IMR-90 (cell line): ENCODE data around the gene CYB5RL. TPM values are rescaled to one million over a fixed set of nuclear protein-coding genes. Genes with fewer than 3 reads are reported as not detected.

ENCODE experiments used
- ATAC-seq: fragments of 200-7000 bp; cut with Tn5 transposase; 2 replicates; pipeline ENCODE4 v1.9.1; 2020; ENCODE audit warnings: low read depth, mild to moderate bottlenecking, moderate library complexity
- BruUV-seq: library from RNA; stranded (reverse); fragments of 400-500 nt; replicated peaks from 2 replicates; lab custom pipeline; 2021; lab: Mats Ljungman, UMichigan
- CTCF ChIA-PET: fragments of 300-600 bp; formaldehyde crosslinking; extraction: SDS; loops from one replicate; lab custom pipeline; 2021; ENCODE audit warnings: antibody characterized with exemption; lab: Yijun Ruan, JAX
- POLR2A ChIA-PET: fragments of 300-600 bp; sonication (Branson Sonifier 250); formaldehyde crosslinking; loops from one replicate; lab custom pipeline; 2022; ENCODE audit warnings: antibody characterized with exemption; ENCODE audit not compliant: unreplicated experiment; lab: Charles Lee
- DNase-seq: peaks from one replicate; pipeline ENCODE4 v3.0.0; 2013
- H2AFZ ChIP-seq: replicated peaks from 2 replicates; pipeline ENCODE3; 2013; ENCODE audit warnings: low read length, mild to moderate bottlenecking; ENCODE audit not compliant: poor library complexity
- H2AK5ac ChIP-seq: 2 replicates; pipeline ENCODE4 v1.6.1; 2013; ENCODE audit warnings: low read depth, low read length, inconsistent platforms
- H2AK9ac ChIP-seq: replicated peaks from 2 replicates; pipeline ENCODE3; 2013; ENCODE audit warnings: mild to moderate bottlenecking, low read depth, low read length, moderate library complexity; ENCODE audit not compliant: poor library complexity
- H2BK120ac ChIP-seq: 2 replicates; pipeline ENCODE4 v1.6.1; 2013; ENCODE audit warnings: low read depth, low read length, inconsistent platforms
- H2BK15ac ChIP-seq: 3 replicates; pipeline ENCODE4 v1.6.1; 2013; ENCODE audit warnings: low read depth, low read length, inconsistent platforms
- H2BK20ac ChIP-seq: 2 replicates; pipeline ENCODE4 v1.6.1; 2013; ENCODE audit warnings: low read depth, mild to moderate bottlenecking, inconsistent platforms, low read length, moderate library complexity
- H2BK5ac ChIP-seq: 2 replicates; pipeline ENCODE4 v1.6.1; 2013; ENCODE audit warnings: mild to moderate bottlenecking, low read depth, low read length, inconsistent platforms; ENCODE audit not compliant: poor library complexity, severe bottlenecking
- H3K14ac ChIP-seq: replicated peaks from 2 replicates; pipeline ENCODE4 v1.6.1; 2013; ENCODE audit warnings: low read depth, low read length, inconsistent platforms
- H3K18ac ChIP-seq: 2 replicates; pipeline ENCODE4 v1.6.1; 2013; ENCODE audit warnings: low read depth, low read length, control low read depth
- H3K23ac ChIP-seq: 2 replicates; pipeline ENCODE4 v1.6.1; 2013; ENCODE audit warnings: low read depth, low read length, inconsistent platforms
- H3K27ac ChIP-seq: 2 replicates; pipeline ENCODE4 v1.5.1; 2013; ENCODE audit warnings: mild to moderate bottlenecking, control low read depth, low read length; ENCODE audit not compliant: insufficient read depth
- H3K27me3 ChIP-seq: 2 replicates; pipeline ENCODE4 v1.6.1; 2013; ENCODE audit warnings: low read length; ENCODE audit not compliant: control insufficient read depth, insufficient read depth
- H3K36me3 ChIP-seq: 2 replicates; pipeline ENCODE4 v1.6.1; 2013; ENCODE audit warnings: low read length, mixed read lengths; ENCODE audit not compliant: control insufficient read depth, insufficient read depth
- H3K4ac ChIP-seq: 2 replicates; pipeline ENCODE4 v1.6.1; 2013; ENCODE audit warnings: low read depth, low read length, inconsistent platforms
- H3K4me1 ChIP-seq: 2 replicates; pipeline ENCODE4 v1.6.1; 2013; ENCODE audit warnings: low read length, mixed read lengths; ENCODE audit not compliant: control insufficient read depth, insufficient read depth
- H3K4me2 ChIP-seq: 2 replicates; pipeline ENCODE4 v1.6.1; 2013; ENCODE audit warnings: low read depth, mild to moderate bottlenecking, control low read depth, low read length, moderate library complexity
- H3K4me3 ChIP-seq: 2 replicates; pipeline ENCODE4 v1.5.1; 2013; ENCODE audit warnings: low read depth, mild to moderate bottlenecking, control low read depth, low read length, moderate library complexity; ENCODE audit not compliant: insufficient read depth
- H3K56ac ChIP-seq: 2 replicates; pipeline ENCODE4 v1.6.1; 2013; ENCODE audit warnings: low read length, inconsistent platforms; ENCODE audit not compliant: insufficient read depth; ENCODE audit errors: extremely low read depth
- H3K79me1 ChIP-seq, 2 experiments: 2 replicates each; pipeline ENCODE4 v1.6.1; 2013; ENCODE audit warnings: low read length in 2 of 2, inconsistent platforms in 1 of 2, low read depth in 1 of 2
- H3K9ac ChIP-seq: 2 replicates; pipeline ENCODE4 v1.6.1; 2013; ENCODE audit warnings: low read depth, low read length, control low read depth
- H3K9me1 ChIP-seq: 2 replicates; pipeline ENCODE4 v1.6.1; 2013; ENCODE audit warnings: low read length, inconsistent platforms; ENCODE audit not compliant: insufficient read depth
- H3K9me3 ChIP-seq: 2 replicates; pipeline ENCODE4 v1.6.1; 2013; ENCODE audit warnings: low read length; ENCODE audit not compliant: control insufficient read depth, insufficient read depth
- H4K20me1 ChIP-seq: 2 replicates; pipeline ENCODE4 v1.6.1; 2013; ENCODE audit warnings: low read length, inconsistent platforms; ENCODE audit not compliant: insufficient read depth
- H4K5ac ChIP-seq: 2 replicates; pipeline ENCODE4 v1.6.1; 2013; ENCODE audit warnings: mild to moderate bottlenecking, low read depth, low read length, control low read depth
- H4K8ac ChIP-seq, 2 experiments: 2 replicates each; pipeline ENCODE4 v1.6.1; 2013; ENCODE audit warnings: low read depth in 2 of 2, low read length in 2 of 2, control low read depth in 1 of 2, inconsistent platforms in 1 of 2
- H4K91ac ChIP-seq: 2 replicates; pipeline ENCODE4 v1.6.1; 2013; ENCODE audit warnings: low read depth, low read length, inconsistent platforms; ENCODE audit not compliant: insufficient read depth
- BHLHE40 ChIP-seq: fragments of 150-350 bp; IDR thresholded peaks from 2 replicates; pipeline ENCODE4 v1.6.1; 2016; ENCODE audit warnings: mild to moderate bottlenecking, low read depth, low read length
- CEBPB ChIP-seq: IDR thresholded peaks from 2 replicates; pipeline ENCODE4 v1.6.1; 2012; ENCODE audit warnings: low read depth, low read length, improper control_type of control experiment
- CHD1 ChIP-seq: IDR thresholded peaks from 2 replicates; pipeline ENCODE4 v1.6.1; 2012; ENCODE audit warnings: low read depth, low read length, improper control_type of control experiment
- CTCF ChIP-seq: conservative IDR thresholded peaks from 2 replicates; pipeline ENCODE4 v1.5.1; 2012; ENCODE audit warnings: mild to moderate bottlenecking, low read depth, low read length, improper control_type of control experiment
- ELK1 ChIP-seq: fragments of 150-350 bp; IDR thresholded peaks from 2 replicates; pipeline ENCODE4 v1.6.1; 2016; ENCODE audit warnings: low read depth, mild to moderate bottlenecking, low read length, moderate library complexity, borderline replicate concordance
- FOS ChIP-seq: fragments of 150-350 bp; IDR thresholded peaks from 2 replicates; pipeline ENCODE4 v1.6.1; 2016; ENCODE audit warnings: low read depth, low read length
- MAFK ChIP-seq: IDR thresholded peaks from 2 replicates; pipeline ENCODE4 v1.6.1; 2012; ENCODE audit warnings: low read depth, low read length, improper control_type of control experiment
- MAZ ChIP-seq: IDR thresholded peaks from 2 replicates; pipeline ENCODE4 v1.6.1; 2012; ENCODE audit warnings: low read depth, mild to moderate bottlenecking, low read length, improper control_type of control experiment, moderate library complexity, borderline replicate concordance
- MXI1 ChIP-seq: IDR thresholded peaks from 2 replicates; pipeline ENCODE4 v1.6.1; 2012; ENCODE audit warnings: low read depth, mild to moderate bottlenecking, low read length, moderate library complexity, borderline replicate concordance
- NFE2L2 ChIP-seq: fragments of 150-350 bp; IDR thresholded peaks from 2 replicates; pipeline ENCODE4 v1.6.1; 2016; ENCODE audit warnings: low read depth, mild to moderate bottlenecking, low read length
- RAD21 ChIP-seq: IDR thresholded peaks from 2 replicates; pipeline ENCODE4 v1.6.1; 2012; ENCODE audit warnings: low read length, improper control_type of control experiment
- RCOR1 ChIP-seq: IDR thresholded peaks from 2 replicates; pipeline ENCODE4 v1.6.1; 2012; ENCODE audit warnings: mild to moderate bottlenecking, low read length, improper control_type of control experiment; ENCODE audit not compliant: insufficient replicate concordance
- RFX5 ChIP-seq: IDR thresholded peaks from 2 replicates; pipeline ENCODE4 v1.8.0; 2012; ENCODE audit warnings: low read depth, mild to moderate bottlenecking, low read length, moderate library complexity
- SMC3 ChIP-seq: fragments of 150-350 bp; IDR thresholded peaks from 2 replicates; pipeline ENCODE4 v1.6.1; 2016; ENCODE audit warnings: low read depth, mild to moderate bottlenecking, antibody characterized with exemption, low read length, moderate library complexity
- USF2 ChIP-seq: fragments of 150-350 bp; IDR thresholded peaks from 2 replicates; pipeline ENCODE4 v1.6.1; 2017; ENCODE audit warnings: mild to moderate bottlenecking, antibody characterized with exemption, low read length, low read depth
- WGBS, 2 experiments: methylation state at CpG; one replicate each; pipeline versions ENCODE4 v1.1.5 to v1.1.7; 2013; ENCODE audit warnings: missing lambda C conversion rate in 2 of 2; ENCODE audit not compliant: insufficient read length in 1 of 2; ENCODE audit errors: extremely low coverage in 2 of 2; 5-methylcytosine and 5-hydroxymethylcytosine counted together
- dilution Hi-C: fragments of 300-500 bp; cut with HindIII; formaldehyde crosslinking; loops from one replicate; pipeline ENCODE4 v1.14.3; 2018; ENCODE audit warnings: low sequenced_read_pairs; ENCODE audit not compliant: unreplicated experiment
- in situ Hi-C: fragments of 300-500 bp; cut with MboI; formaldehyde crosslinking; loops from 3 replicates; pipeline ENCODE4 v1.14.3; 2019; ENCODE audit warnings: low sequenced_read_pairs, inconsistent platforms, mixed read lengths
- intact Hi-C: fragments of 100-400 bp; cut with micrococcal nuclease; formaldehyde crosslinking; loops from 2 replicates; pipeline ENCODE4 v1.10.0; 2022
- polyA plus RNA-seq, 3 experiments: library from polyadenylated mRNA; depleted of rRNA; stranded (reverse); fragments of >200 nt; gene quantifications; 2 replicates each; pipeline ENCODE4 v1.2.3, GENCODE V29; 2012; ENCODE audit warnings: low replicate concordance in 1 of 3
- total RNA-seq: library from RNA; depleted of rRNA; stranded (reverse); fragments of >200 nt; gene quantifications from 2 replicates; pipeline ENCODE4 v1.2.3, GENCODE V29; 2012

The CYB5RL gene
- total and polyA plus RNA-seq, 2 of the 4 experiments (the other 2 are of a cell fraction) = 3.8 to 4.3 TPM

- Histone ChIP-seq H2AFZ (no peak overlapping the region), H2BK20ac (no peak overlapping the region), H2AK5ac (no peak overlapping the region), H4K8ac (no peak overlapping the region), H2AK9ac (no peak overlapping the region), H3K79me1 (no peaks in the 10 kb centered on the region), H2BK5ac (no peak overlapping the region), H3K23ac (no peak overlapping the region), H3K36me3 (peaks cover 1% of the 10 kb centered on the region; the same call in 1 of the 2 replicates), H3K9me1 (0 out of 2 replicates have a peak, but pooled peaks cover 5% of the 10 kb centered on the region), H3K9me3 (no peaks in the 10 kb centered on the region), H3K27me3 (no peaks in the 10 kb centered on the region), H3K27ac (no peak overlapping the region), H2BK120ac (no peak overlapping the region), H4K5ac (no peak overlapping the region), H3K9ac (no peak overlapping the region), H3K56ac (no peak overlapping the region), H3K18ac (no peak overlapping the region), H3K4me1 (0 out of 2 replicates have a peak, but pooled peaks cover 1% of the 10 kb centered on the region), H3K4me2 (no peak overlapping the region), H3K4ac (no peak overlapping the region), H4K91ac (no peak overlapping the region), H3K4me3 (no peak overlapping the region), H2BK15ac (no peak overlapping the region), H3K14ac (no peak overlapping the region), H4K20me1 (no peaks in the 10 kb centered on the region)
- ATAC-seq (no peak), DNase-seq (no peak)
- no TSS peak for BruUV-seq
- ChIA-PET POLR2A (no interaction called here), CTCF (no interaction called here)
- intact Hi-C loops (no loop called here), dilution Hi-C loops (no loop called here), in situ Hi-C loops (no loop called here)
- WGBS, 2 experiments = no CpG with 5 or more reads among the region's 5 CpGs
- no peak for TF ChIP-seq RAD21
- no peak for TF ChIP-seq CTCF
- TF ChIP-seq CHD1 = no peak
- no peak for TF ChIP-seq CEBPB
- TF ChIP-seq NFE2L2 = no peak
- no peak for TF ChIP-seq RCOR1
- TF ChIP-seq BHLHE40 = no peak
- TF ChIP-seq USF2 = no peak
- no peak for TF ChIP-seq MXI1
- no peak for TF ChIP-seq RFX5
- no peak for TF ChIP-seq SMC3
- TF ChIP-seq FOS = no peak
- TF ChIP-seq ELK1 = no peak
- TF ChIP-seq MAFK = no peak
- TF ChIP-seq MAZ = no peak
These were observed 6.4 kb downstream of the CYB5RL start for GRCh38 chr1:54193453-54193852.
